Neural progenitor cell (in vitro differentiated cells): ENCODE measurements around the gene ACP3.

Experiments
- EZH2 ChIP-seq: fragments of 200-600 bp; sonication (generic); IDR thresholded peaks from 2 replicates; pipeline ENCODE4 v1.6.1; 2017; ENCODE audit warnings: antibody characterized with exemption, mild to moderate bottlenecking, moderate library complexity
- EZH2phosphoT487 ChIP-seq: fragments of 200-600 bp; sonication (generic); IDR thresholded peaks from 2 replicates; pipeline ENCODE4 v1.6.1; 2017; ENCODE audit warnings: antibody characterized with exemption
- TF ChIP-seq, protein P1 (sequence below): fragments of 200-600 bp; sonication (generic); IDR thresholded peaks from 2 replicates; pipeline ENCODE4 v1.5.1; 2017; ENCODE audit warnings: antibody characterized with exemption, mild to moderate bottlenecking

- TF ChIP-seq, protein P1, sequence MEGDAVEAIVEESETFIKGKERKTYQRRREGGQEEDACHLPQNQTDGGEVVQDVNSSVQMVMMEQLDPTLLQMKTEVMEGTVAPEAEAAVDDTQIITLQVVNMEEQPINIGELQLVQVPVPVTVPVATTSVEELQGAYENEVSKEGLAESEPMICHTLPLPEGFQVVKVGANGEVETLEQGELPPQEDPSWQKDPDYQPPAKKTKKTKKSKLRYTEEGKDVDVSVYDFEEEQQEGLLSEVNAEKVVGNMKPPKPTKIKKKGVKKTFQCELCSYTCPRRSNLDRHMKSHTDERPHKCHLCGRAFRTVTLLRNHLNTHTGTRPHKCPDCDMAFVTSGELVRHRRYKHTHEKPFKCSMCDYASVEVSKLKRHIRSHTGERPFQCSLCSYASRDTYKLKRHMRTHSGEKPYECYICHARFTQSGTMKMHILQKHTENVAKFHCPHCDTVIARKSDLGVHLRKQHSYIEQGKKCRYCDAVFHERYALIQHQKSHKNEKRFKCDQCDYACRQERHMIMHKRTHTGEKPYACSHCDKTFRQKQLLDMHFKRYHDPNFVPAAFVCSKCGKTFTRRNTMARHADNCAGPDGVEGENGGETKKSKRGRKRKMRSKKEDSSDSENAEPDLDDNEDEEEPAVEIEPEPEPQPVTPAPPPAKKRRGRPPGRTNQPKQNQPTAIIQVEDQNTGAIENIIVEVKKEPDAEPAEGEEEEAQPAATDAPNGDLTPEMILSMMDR: no peak
- TF ChIP-seq EZH2: no peak
- TF ChIP-seq EZH2phosphoT487: no peak
Measured at GRCh38 chr3:132317229-132317948, at the start of gene ACP3.
